Kidney (tissue), 14 donors: ENCODE data around the gene NAT16. TPM values are rescaled to one million over a fixed set of nuclear protein-coding genes. Genes with fewer than 3 reads are reported as not detected.

Experiments
- DNase-seq, 5 donors: peaks; one replicate each; pipeline ENCODE4 v3.0.0-alpha.2; 2013 to 2020
- FAIRE-seq: peaks from 2 replicates; lab custom pipeline; 2012; peaks lifted over from hg19 to GRCh38; lab: Jason Lieb, UNC
- H3K27ac ChIP-seq, 2 donors: one replicate each; pipeline ENCODE4 v1.7.0; 2013; ENCODE audit warnings: low read depth in 2 of 2, low read length in 2 of 2, inconsistent platforms in 1 of 2
- H3K27me3 ChIP-seq: one replicate; pipeline ENCODE4 v1.7.1; 2013; ENCODE audit warnings: low read length, inconsistent platforms; ENCODE audit not compliant: control insufficient read depth, insufficient read depth
- H3K36me3 ChIP-seq, 3 donors: one replicate each; pipeline versions ENCODE4 v1.7.0 to v1.7.1; 2013; ENCODE audit warnings: low read length in 3 of 3, control low read depth in 1 of 3, inconsistent platforms in 1 of 3; ENCODE audit not compliant: insufficient read depth in 3 of 3, control insufficient read depth in 2 of 3
- H3K4me1 ChIP-seq, 3 donors: one replicate each; pipeline versions ENCODE4 v1.7.0 to v1.7.1; 2013; ENCODE audit warnings: low read length in 3 of 3, inconsistent platforms in 1 of 3, low read depth in 1 of 3; ENCODE audit not compliant: control insufficient read depth in 2 of 3, insufficient read depth in 2 of 3
- H3K4me3 ChIP-seq, 3 donors: one replicate each; pipeline versions ENCODE4 v1.7.0 to v1.8.1; 2013; ENCODE audit warnings: low read length in 3 of 3, control low read depth in 1 of 3, inconsistent platforms in 1 of 3
- H3K9ac ChIP-seq, 3 donors: one replicate each; pipeline versions ENCODE4 v1.7.0 to v1.7.1; 2013; ENCODE audit warnings: low read length in 3 of 3, control low read depth in 1 of 3, inconsistent platforms in 1 of 3
- H3K9me3 ChIP-seq, 3 donors: one replicate each; pipeline versions ENCODE4 v1.7.0 to v1.7.1; 2013; ENCODE audit warnings: low read length in 3 of 3, control low read depth in 1 of 3, inconsistent platforms in 1 of 3; ENCODE audit not compliant: control insufficient read depth in 2 of 3, insufficient read depth in 1 of 3
- CTCF ChIP-seq: IDR thresholded peaks from 3 replicates; pipeline ENCODE4 v1.5.1; 2012; ENCODE audit warnings: mild to moderate bottlenecking, moderate library complexity, borderline replicate concordance; ENCODE audit not compliant: insufficient read depth; ENCODE audit errors: extremely low read depth
- intact Hi-C: fragments of 100-400 bp; cut with DNase I; formaldehyde crosslinking; loops from one replicate; pipeline ENCODE4 v1.11.1; 2022
- polyA plus RNA-seq: library from polyadenylated mRNA; stranded (reverse); fragments of 350-450 nt; fragmentation: Illumina TruSeq; extraction: RNeasy Lipid Tissue Mini Kit (QIAGEN cat#74804); gene quantifications from one replicate; pipeline ENCODE4 v1.2.3, GENCODE V29; 2014; ENCODE audit warnings: low read depth, low replicate concordance; ENCODE audit not compliant: insufficient read depth
- total RNA-seq: library from RNA; stranded (reverse); fragmentation: NEBNext Ultra II Directional; extraction: Animal tissue kit (Norgen Biotek cat#: 25700); gene quantifications from one replicate; pipeline ENCODE4 v1.2.1, GENCODE V29; 2021
- donor health status: control.
- donor health status: control.
- donor health status: control.
- donor health status: control.
- donor health status: control.
- donor health status: DM: yes; HTN: yes; CAD: no.
- donor health status: Normal renal cell carcinoma (clear cell type).

The NAT16 gene
- total and polyA plus RNA-seq, 2 donors from 2014 or later, result not detected

GRCh38 chr7:101169110-101169837 lies 10.8 kb downstream of the NAT16 start:
- Histone ChIP-seq H3K27ac (no peak overlapping the region), H3K9me3 (no peaks in the 10 kb centered on the region), H3K9ac (no peak overlapping the region), H3K27me3 (peaks cover 73% of the 10 kb centered on the region), H3K4me3 (no peak overlapping the region), H3K4me1 (peaks cover 0 to 17% (median 5%) of the 10 kb centered on the region in 3 donors), H3K36me3 (no peaks in the 10 kb centered on the region)
- intact Hi-C loops, result no loop called here
- DNase-seq (no peak), FAIRE-seq (no peak)
- TF ChIP-seq CTCF, result no peak

- peaks cover 0 to 24% (median 5%) of the 10 kb centered on the region in 3 donors for H3K4me1 ChIP-seq
- no peak overlapping the region for H3K27ac ChIP-seq
- DNase-seq, result no peak
- H3K4me3 ChIP-seq, result no peak overlapping the region
- intact Hi-C loops, result no loop called here
- H3K9me3 ChIP-seq, result no peaks in the 10 kb centered on the region
- peaks cover 69% of the 10 kb centered on the region for H3K27me3 ChIP-seq
- H3K36me3 ChIP-seq, result no peaks in the 10 kb centered on the region
- FAIRE-seq, result no peak
- TF ChIP-seq CTCF, result no peak
- no peak overlapping the region for H3K9ac ChIP-seq
Measured at GRCh38 chr7:101168412-101169049, 11.6 kb downstream of the NAT16 start.

- no peaks in the 10 kb centered on the region for H3K36me3 ChIP-seq
- peaks cover 0 to 23% (median 5%) of the 10 kb centered on the region in 3 donors for H3K4me1 ChIP-seq
- intact Hi-C loops, result no loop called here
- H3K9me3 ChIP-seq, result no peaks in the 10 kb centered on the region
- H3K4me3 ChIP-seq, result no peak overlapping the region
- TF ChIP-seq CTCF, result no peak
- DNase-seq (no peak), FAIRE-seq (no peak)
- no peak overlapping the region for H3K9ac ChIP-seq
- H3K27me3 ChIP-seq, result peaks cover 66% of the 10 kb centered on the region
- H3K27ac ChIP-seq, result no peak overlapping the region
Measured at GRCh38 chr7:101167645-101168411, 12.3 kb downstream of the NAT16 start.
